Testis (tissue), 3 donors: Measurements from ENCODE around the gene THSD4. TPM values are rescaled to one million over a fixed set of nuclear protein-coding genes. Genes with fewer than 3 reads are reported as not detected.

Experiments used
- DNase-seq: peaks from one replicate; pipeline ENCODE4 v3.0.0-alpha.2; 2019
- H3K27ac ChIP-seq, 2 donors: fragments of 200-600 bp; sonication (generic); one replicate each; pipeline ENCODE4 v1.5.1; 2019
- H3K27me3 ChIP-seq: fragments of 200-600 bp; sonication (generic); one replicate; pipeline ENCODE4 v1.5.1; 2019
- H3K36me3 ChIP-seq: fragments of 200-600 bp; sonication (generic); one replicate; pipeline ENCODE4 v1.5.1; 2017; ENCODE audit warnings: low read depth; ENCODE audit errors: missing control alignments
- H3K4me1 ChIP-seq: fragments of 200-600 bp; sonication (generic); one replicate; pipeline ENCODE4 v1.5.1; 2019
- H3K4me3 ChIP-seq, 2 donors: fragments of 200-600 bp; sonication (generic); one replicate each; pipeline ENCODE4 v1.5.1; 2017 to 2019
- H3K9me3 ChIP-seq: fragments of 200-600 bp; sonication (generic); one replicate; pipeline ENCODE4 v1.5.1; 2017
- CTCF ChIP-seq, 3 experiments: fragments of 450-650 bp in 2 of 3; fragments of 200-600 bp in 1 of 3; sonication (generic) in 1 of 3; IDR thresholded peaks; one replicate each; pipeline ENCODE4 v1.5.1; 2016 to 2019; ENCODE audit warnings: antibody characterized with exemption in 3 of 3, mild to moderate bottlenecking in 2 of 3, moderate library complexity in 1 of 3
- POLR2A ChIP-seq: fragments of 450-650 bp; IDR thresholded peaks from one replicate; pipeline ENCODE4 v1.6.1; 2017; ENCODE audit warnings: antibody characterized with exemption, mild to moderate bottlenecking, moderate library complexity
- WGBS, 2 donors: methylation state at CpG; one replicate each; pipeline ENCODE4 v1.1.5; 2018; 5-methylcytosine and 5-hydroxymethylcytosine counted together
- intact Hi-C: fragments of 100-400 bp; cut with DNase I; formaldehyde crosslinking; loops from one replicate; pipeline ENCODE4 v1.15.1; 2023; ENCODE audit warnings: low total_unique reads
- polyA plus RNA-seq: library from polyadenylated mRNA; stranded (reverse); fragments of 350-450 nt; fragmentation: Illumina TruSeq; extraction: RNeasy Lipid Tissue Mini Kit (QIAGEN cat#74804); gene quantifications from one replicate; pipeline ENCODE4 v1.2.3, GENCODE V29; 2014; ENCODE audit warnings: low read depth, low replicate concordance; ENCODE audit not compliant: insufficient read depth
- total RNA-seq, 2 donors: library from RNA; depleted of rRNA; stranded (reverse); fragments of >200 nt; gene quantifications; one replicate each; pipeline ENCODE4 v1.2.3, GENCODE V29; 2016

THSD4 gene
- total and polyA plus RNA-seq, 3 donors from 2014 or later = 14.3 to 21.5 (median 18.2) TPM

- H3K4me1 ChIP-seq = no peaks in the 10 kb centered on the region
- H3K27me3 ChIP-seq = no peaks in the 10 kb centered on the region
- WGBS, 2 donors = 100% methylated on average over 2 of the region's 2 CpGs
- TF ChIP-seq CTCF (IDR thresholded peaks at IDR 0.05) (no peak), POLR2A (no peak)
- no peaks in the 10 kb centered on the region for H3K9me3 ChIP-seq
- H3K4me3 ChIP-seq = no peak overlapping the region
- H3K27ac ChIP-seq = no peak overlapping the region
- H3K36me3 ChIP-seq = no peaks in the 10 kb centered on the region
- intact Hi-C loops = no loop called here
- no peak for DNase-seq
Measured at GRCh38 chr15:71630475-71630809, 515.2 kb downstream of the THSD4 start.

GRCh38 chr15:71632576-71633195 lies 517.4 kb downstream of the THSD4 start:
- TF ChIP-seq POLR2A (no peak), CTCF (IDR thresholded peaks at IDR 0.05) (no peak)
- Histone ChIP-seq H3K4me3 (no peak overlapping the region), H3K4me1 (no peaks in the 10 kb centered on the region), H3K36me3 (no peaks in the 10 kb centered on the region), H3K27ac (no peak overlapping the region), H3K9me3 (no peaks in the 10 kb centered on the region), H3K27me3 (no peaks in the 10 kb centered on the region)
- 60 to 69% methylated on average over 3 of the region's 3 CpGs for WGBS, 2 donors
- DNase-seq = no peak
- intact Hi-C loops = no loop called here

- Histone ChIP-seq H3K4me1 (no peaks in the 10 kb centered on the region), H3K36me3 (no peaks in the 10 kb centered on the region), H3K4me3 (no peak overlapping the region), H3K27me3 (no peaks in the 10 kb centered on the region), H3K27ac (no peak overlapping the region), H3K9me3 (no peaks in the 10 kb centered on the region)
- no peak for DNase-seq
- no peak for TF ChIP-seq CTCF (IDR thresholded peaks at IDR 0.05)
- no peak for TF ChIP-seq POLR2A
- intact Hi-C loops = no loop called here
- WGBS, 2 donors = 58 to 64% methylated on average over 6 of the region's 6 CpGs
Measured at GRCh38 chr15:71634820-71635560, 519.7 kb downstream of the THSD4 start.

GRCh38 chr15:71635735-71636134 lies 520.5 kb downstream of the THSD4 start:
- H3K27ac ChIP-seq = no peak overlapping the region
- no peak for DNase-seq
- H3K27me3 ChIP-seq = no peaks in the 10 kb centered on the region
- TF ChIP-seq CTCF (IDR thresholded peaks at IDR 0.05) (no peak), POLR2A (no peak)
- H3K4me1 ChIP-seq = no peaks in the 10 kb centered on the region
- 86 to 92% methylated on average over 2 of the region's 2 CpGs for WGBS, 2 donors
- intact Hi-C loops = no loop called here
- H3K36me3 ChIP-seq = no peaks in the 10 kb centered on the region
- no peaks in the 10 kb centered on the region for H3K9me3 ChIP-seq
- H3K4me3 ChIP-seq = no peak overlapping the region

- H3K36me3 ChIP-seq = no peaks in the 10 kb centered on the region
- 92 to 96% methylated on average over 1 of the region's 1 CpG for WGBS, 2 donors
- H3K4me1 ChIP-seq = no peaks in the 10 kb centered on the region
- H3K27me3 ChIP-seq = no peaks in the 10 kb centered on the region
- intact Hi-C loops = no loop called here
- TF ChIP-seq CTCF (IDR thresholded peaks at IDR 0.05) (no peak), POLR2A (no peak)
- no peaks in the 10 kb centered on the region for H3K9me3 ChIP-seq
- no peak overlapping the region for H3K4me3 ChIP-seq
- DNase-seq = no peak
- no peak overlapping the region for H3K27ac ChIP-seq
Measured at GRCh38 chr15:71638876-71639275, 523.6 kb downstream of the THSD4 start.
